Tibial nerve (tissue), 3 donors: ENCODE measurements around the gene COPZ1.

Experiments
- CTCF ChIP-seq, 5 experiments: fragments of 200-600 bp in 3 of 5; fragments of 450-650 bp in 2 of 5; sonication (generic) in 3 of 5; IDR thresholded peaks; one replicate each; pipeline ENCODE4 v1.5.1; 2016 to 2019; ENCODE audit warnings: antibody characterized with exemption in 5 of 5, mild to moderate bottlenecking in 3 of 5, moderate library complexity in 2 of 5
- POLR2A ChIP-seq, 2 donors: fragments of 450-650 bp; IDR thresholded peaks; one replicate each; pipeline ENCODE4 v1.6.1; 2017; ENCODE audit warnings: antibody characterized with exemption in 2 of 2, mild to moderate bottlenecking in 2 of 2, moderate library complexity in 2 of 2

GRCh38 chr12:54352891-54353874 lies 28.3 kb downstream of the COPZ1 start:
- TF ChIP-seq CTCF (IDR thresholded peaks at IDR 0.05) (no peak), POLR2A (IDR thresholded peaks at IDR 0.05) (no peak)
